GM18909 (cell line): ENCODE measurements around the gene AATF.
"Not testable (repeated sequence)": the region's sequence is repeated elsewhere in the genome, so short reads cannot be mapped to it uniquely, and the experiment has no call there.

Experiments used
- ATAC-seq: cut with Tn5 transposase; IDR thresholded peaks from one replicate; pipeline ENCODE4 v1.9.1; 2021; ENCODE audit warnings: mild to moderate bottlenecking; ENCODE audit not compliant: unreplicated experiment, poor library complexity

The AATF gene

GRCh38 chr17:37066322-37067255, 117.8 kb downstream of the AATF start:
- ATAC-seq: no peak

- ATAC-seq: no peak
Measured at GRCh38 chr17:37067555-37068111, 118.9 kb downstream of the AATF start.

- ATAC-seq: no peak
Measured at GRCh38 chr17:37068266-37068665, 119.5 kb downstream of the AATF start.

- ATAC-seq: no peak
Measured at GRCh38 chr17:37069087-37069486, 120.3 kb downstream of the AATF start.

GRCh38 chr17:37073464-37073863, 124.7 kb downstream of the AATF start:
- ATAC-seq: not testable (repeated sequence)

- no peak for ATAC-seq
Measured at GRCh38 chr17:37079065-37079708, 130.4 kb downstream of the AATF start.

- no peak for ATAC-seq
Measured at GRCh38 chr17:37079735-37080134, 131.0 kb downstream of the AATF start.

- no peak for ATAC-seq
Measured at GRCh38 chr17:37081287-37081686, 132.5 kb downstream of the AATF start.

GRCh38 chr17:37082311-37082860, 133.6 kb downstream of the AATF start:
- ATAC-seq: no peak

GRCh38 chr17:37082985-37083384, 134.2 kb downstream of the AATF start:
- no peak for ATAC-seq

GRCh38 chr17:37083456-37083855, 134.7 kb downstream of the AATF start:
- ATAC-seq: no peak

- no peak for ATAC-seq
Measured at GRCh38 chr17:37084372-37084771, 135.6 kb downstream of the AATF start.

- no peak for ATAC-seq
Measured at GRCh38 chr17:37086334-37086733, 137.6 kb downstream of the AATF start.

GRCh38 chr17:37086948-37087347, 138.2 kb downstream of the AATF start:
- no peak for ATAC-seq

- ATAC-seq: no peak
Measured at GRCh38 chr17:37087683-37088082, 138.9 kb downstream of the AATF start.

GRCh38 chr17:37088459-37088858, 139.7 kb downstream of the AATF start:
- no peak for ATAC-seq

GRCh38 chr17:37088913-37089312, 140.2 kb downstream of the AATF start:
- ATAC-seq: no peak

- ATAC-seq: no peak
Measured at GRCh38 chr17:37089956-37090355, 141.2 kb downstream of the AATF start.

GRCh38 chr17:37090941-37091340, 142.2 kb downstream of the AATF start:
- ATAC-seq: no peak

GRCh38 chr17:37092071-37092470, 143.3 kb downstream of the AATF start:
- ATAC-seq: no peak

GRCh38 chr17:37092701-37093100, 143.9 kb downstream of the AATF start:
- ATAC-seq: no peak
